HG03439 (cell line): ENCODE results near the gene PRMT2.
"Not testable (repeated sequence)": the region's sequence is repeated elsewhere in the genome, so short reads cannot be mapped to it uniquely, and the experiment has no call there.

Experiments used
- ATAC-seq: cut with Tn5 transposase; IDR thresholded peaks from one replicate; pipeline ENCODE4 v1.9.1; 2021; ENCODE audit warnings: mild to moderate bottlenecking, moderate library complexity; ENCODE audit not compliant: unreplicated experiment

PRMT2 gene

DNA sequence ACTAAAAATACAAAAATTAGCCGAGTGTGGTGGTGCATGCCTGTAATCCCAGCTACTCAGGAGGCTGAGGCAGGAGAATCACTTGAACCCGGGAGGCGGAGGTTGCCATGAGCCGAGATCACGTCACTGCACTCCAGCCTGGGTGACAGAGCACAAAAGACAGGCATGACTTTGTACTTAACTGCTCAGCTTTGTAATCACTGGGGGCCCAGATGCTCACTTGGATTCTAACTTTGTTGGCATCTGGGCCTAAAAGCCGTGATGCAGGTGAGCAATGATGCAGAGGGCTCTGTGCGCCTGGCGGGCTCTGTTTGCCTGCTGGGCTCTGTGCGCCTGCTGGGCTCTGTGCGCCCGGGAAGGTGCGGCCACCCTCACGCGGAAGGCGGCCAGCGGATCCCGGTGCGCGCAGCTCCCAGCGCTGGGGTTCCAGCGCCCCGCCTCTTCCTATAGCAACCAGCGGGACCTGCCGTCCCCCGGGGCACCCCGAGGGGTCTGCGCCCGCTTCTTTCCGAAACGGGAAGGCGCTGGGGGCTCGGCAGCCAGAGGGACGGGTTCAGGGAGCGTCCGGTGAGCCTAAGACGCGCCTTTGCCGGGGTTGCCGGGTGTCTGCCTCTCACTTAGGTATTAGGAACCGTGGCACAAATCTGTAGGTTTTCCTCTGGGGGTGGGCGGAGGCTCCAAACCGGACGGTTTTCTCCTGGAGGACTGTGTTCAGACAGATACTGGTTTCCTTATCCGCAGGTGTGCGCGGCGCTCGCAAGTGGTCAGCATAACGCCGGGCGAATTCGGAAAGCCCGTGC, 31.7 kb downstream of the PRMT2 start:
- no peak for ATAC-seq

GRCh38 chr21:46667741-46668380, 32.4 kb downstream of the PRMT2 start:
- ATAC-seq = no peak

- no peak for ATAC-seq
Measured at GRCh38 chr21:46668381-46668780, 32.9 kb downstream of the PRMT2 start.

- ATAC-seq = not testable (repeated sequence)
Measured at GRCh38 chr21:46668904-46669303, 33.4 kb downstream of the PRMT2 start.

DNA sequence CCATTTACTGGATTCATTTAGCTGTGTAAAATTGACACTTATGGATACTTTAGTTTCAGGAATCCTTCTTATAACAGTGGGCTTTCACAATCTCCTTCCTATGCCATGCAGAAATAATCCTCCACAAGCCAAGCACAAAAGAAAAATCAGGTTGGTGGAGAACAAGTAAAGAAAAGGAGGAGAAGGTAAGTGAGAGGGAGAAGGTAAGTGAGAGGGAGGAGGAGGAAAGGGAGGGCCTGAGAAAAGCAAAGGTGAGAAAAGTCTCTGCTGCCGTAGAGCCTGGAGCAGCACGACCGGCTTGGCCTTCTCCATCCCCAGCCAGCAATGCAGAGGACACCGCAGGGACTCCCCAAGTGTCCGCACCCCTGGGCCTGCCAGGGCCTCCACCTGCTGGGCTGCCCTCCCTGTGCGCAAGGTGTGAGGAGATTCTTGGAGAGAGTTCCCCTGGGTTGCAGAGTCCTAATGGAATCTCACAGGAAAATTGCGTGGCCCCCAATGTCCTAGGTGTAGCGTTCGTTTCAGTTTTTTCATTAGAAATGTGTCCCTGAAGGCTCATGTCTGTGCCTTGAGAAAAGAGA, 39.0 kb downstream of the PRMT2 start:
- ATAC-seq = no peak

- no peak for ATAC-seq
Measured at GRCh38 chr21:46675595-46676280, 40.3 kb downstream of the PRMT2 start.

GRCh38 chr21:46676542-46676941, 41.1 kb downstream of the PRMT2 start:
- not testable (repeated sequence) for ATAC-seq

GRCh38 chr21:46681593-46681992, 46.1 kb downstream of the PRMT2 start:
- ATAC-seq = not testable (repeated sequence)

GRCh38 chr21:46698652-46699051, 63.2 kb downstream of the PRMT2 start:
- ATAC-seq = not testable (repeated sequence)

DNA sequence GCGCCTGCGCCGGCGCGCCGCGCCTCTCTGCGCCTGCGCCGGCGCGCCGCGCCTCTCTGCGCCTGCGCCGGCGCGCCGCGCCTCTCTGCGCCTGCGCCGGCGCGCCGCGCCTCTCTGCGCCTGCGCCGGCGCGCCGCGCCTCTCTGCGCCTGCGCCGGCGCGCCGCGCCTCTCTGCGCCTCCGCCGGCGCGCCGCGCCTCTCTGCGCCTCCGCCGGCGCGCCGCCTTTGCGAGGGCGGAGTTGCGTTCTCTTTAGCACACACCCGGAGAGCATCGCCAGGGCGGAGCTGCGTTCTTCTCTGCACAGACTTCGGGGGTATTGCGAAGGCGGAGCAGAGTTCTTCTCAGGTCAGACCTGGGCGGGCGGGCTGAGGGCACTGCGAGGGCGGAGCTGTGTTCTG, 63.6 kb downstream of the PRMT2 start:
- not testable (repeated sequence) for ATAC-seq
